Activated naive CD4-positive, alpha-beta T cell treated with Interleukin-2 at 50 U/mL for 16 hours (primary cell): ENCODE measurements around the gene TEX29.

ENCODE experiments used
- DNase-seq: peaks from one replicate; pipeline ENCODE4 v3.0.0-alpha.2; 2020

The TEX29 gene

DNA sequence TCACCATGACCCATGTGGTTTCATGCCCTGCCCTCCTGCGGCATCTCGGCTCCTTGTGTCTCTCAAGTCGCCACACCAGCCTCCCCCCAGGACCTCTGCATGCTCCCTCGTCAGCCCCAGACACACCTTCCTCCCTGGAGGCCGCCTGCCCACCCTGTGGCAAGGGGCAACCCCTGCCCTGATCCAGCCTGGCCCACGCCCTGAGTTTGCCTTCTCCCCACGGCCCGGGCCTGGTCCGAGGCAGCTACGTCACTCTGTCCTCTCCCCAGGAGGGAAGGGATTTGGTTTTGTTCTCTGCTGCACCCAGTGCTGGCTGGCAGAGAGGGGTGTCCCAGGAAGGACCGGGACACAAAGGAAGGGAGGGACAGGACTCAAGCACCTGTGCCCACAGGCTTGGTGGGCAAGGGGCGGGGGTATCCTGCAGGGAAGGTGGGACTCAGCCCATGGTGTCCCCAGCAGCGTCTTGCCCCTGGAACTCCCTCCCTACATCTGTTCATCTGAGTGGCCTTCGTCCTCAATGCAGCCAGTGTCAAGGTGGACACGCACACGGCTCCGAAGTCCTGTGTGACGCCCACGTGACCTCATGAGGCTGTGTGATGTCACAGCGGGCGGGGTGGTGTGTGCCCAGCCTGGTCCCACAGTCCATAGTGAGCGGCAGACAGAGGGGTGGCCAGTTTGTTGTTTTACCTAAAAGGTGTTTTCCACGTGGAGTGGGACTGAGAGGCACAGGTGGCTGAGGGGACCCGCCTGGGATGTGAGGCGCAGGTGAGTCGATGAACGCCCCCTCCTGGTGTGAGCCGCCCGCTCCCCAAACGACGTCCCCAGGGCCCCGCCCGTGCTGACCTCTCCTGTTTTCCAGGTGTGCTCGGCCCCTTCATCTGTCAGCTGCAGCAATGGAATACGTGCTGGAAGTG is at the start of gene TEX29:
Gene TEX29, plus strand, starts transcription at position 645 of the 914 bp plus-strand sequence. Its CDS starts 249 bp downstream, at position 894.
- DNase-seq = no peak

DNA sequence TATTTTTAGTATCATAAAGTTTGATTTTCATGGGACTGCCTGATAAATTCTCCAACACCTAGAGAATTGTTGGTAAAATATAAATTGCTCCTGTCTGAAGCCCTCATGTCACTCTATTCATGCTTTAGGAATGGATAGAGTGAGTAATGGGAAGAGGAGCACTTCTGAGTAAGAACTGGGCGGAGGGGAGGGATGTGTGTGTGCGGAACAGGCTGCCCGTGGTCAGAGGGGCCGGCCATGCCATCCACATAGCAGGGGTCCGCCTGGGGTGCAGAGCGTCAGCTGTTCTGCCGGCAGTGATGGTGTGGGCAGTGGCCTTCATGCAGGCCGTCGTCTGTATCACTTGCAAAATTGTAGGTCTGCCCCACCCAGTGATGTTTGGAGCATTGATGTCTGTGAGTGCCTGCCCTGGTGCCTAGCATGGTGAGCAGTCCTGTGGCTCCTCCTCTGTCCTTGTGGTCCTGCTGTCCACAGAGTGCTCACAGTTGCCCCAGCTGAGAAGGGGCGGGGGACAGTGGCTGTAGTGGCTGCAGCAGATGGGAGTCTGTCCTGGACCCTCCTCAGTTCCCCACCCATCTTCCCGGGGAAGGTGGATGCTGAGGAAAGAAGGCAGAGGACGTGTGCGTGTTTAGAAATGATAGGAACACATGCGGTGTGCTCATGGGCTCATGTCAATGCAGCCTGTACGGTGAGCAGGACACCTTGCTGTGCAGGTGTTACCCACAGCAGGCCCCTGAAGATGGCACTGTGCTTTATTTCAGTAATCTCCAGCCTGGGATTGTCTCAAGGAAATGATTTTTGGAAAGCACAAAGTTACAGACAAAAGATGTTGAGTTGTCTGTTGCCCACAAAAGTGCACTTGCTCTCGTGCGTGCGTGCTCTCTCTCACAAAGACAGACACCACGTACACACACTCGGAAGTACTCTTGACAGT is 49.4 kb upstream of the TEX29 start:
- DNase-seq = no peak

DNA sequence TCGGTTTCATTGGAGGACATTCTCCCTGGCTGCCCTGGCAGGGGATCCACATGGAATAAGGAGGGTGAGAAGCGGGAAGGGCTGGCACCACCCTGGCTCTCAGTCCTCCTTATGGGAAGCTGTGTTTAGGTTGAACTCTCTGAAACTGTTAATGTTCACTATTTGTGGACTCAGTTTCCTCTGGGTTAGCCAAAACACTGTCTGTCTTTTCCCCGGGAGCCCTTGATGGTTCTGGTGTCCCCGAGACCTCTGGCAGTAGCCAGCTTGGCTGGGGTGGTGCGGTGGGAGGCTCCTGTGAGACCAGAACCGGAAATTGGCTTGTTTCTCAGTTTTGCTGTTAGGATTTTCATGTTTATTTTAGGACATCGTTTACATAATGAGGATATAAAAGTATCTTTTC is 48.3 kb upstream of the TEX29 start:
- no peak for DNase-seq

DNA sequence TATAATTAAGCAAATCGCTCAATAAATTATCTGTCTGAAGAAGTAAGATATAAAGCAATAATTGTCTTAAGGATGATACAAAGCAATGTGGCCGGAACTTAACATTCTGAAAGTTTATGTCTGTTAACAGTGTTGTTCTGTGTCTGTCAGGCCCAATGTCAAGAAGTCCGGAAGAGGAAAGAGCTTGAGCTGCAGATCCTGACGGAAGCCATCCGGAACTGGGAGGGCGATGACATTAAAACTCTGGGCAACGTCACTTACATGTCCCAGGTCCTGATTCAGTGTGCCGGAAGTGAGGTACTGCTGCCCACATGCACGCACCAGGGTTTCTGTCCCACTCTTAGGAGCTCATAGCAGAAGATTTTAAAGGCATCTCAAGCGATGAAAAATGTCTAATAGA is 45.1 kb upstream of the TEX29 start:
- DNase-seq = no peak

DNA sequence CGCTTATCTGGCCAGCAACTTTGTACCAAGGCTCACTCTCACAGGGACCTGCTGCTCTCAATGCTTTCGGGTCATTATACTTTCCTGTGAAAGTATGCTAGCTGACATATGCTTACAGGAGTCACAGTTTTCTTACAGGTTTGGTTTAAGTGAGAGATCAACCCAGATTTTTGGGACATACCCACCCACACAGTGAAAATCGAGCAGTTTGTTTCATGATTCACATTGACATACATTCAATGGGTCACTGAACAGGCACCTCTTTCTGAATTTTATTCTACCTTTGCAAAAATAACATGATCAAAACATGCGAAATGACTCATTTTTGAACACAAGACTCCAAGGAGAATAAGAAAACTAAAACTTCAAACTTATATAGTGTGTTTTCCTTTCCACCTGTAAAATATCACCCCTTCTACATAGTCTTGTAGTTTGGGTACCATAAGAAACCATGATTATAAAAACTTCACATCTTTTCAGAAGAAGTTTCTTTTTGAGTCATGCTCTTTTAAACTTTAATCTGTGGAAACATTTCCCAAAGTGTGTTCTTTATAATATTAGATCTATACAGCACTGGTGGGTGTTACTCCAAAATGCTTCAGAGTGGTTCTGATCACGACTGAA is 44.3 kb upstream of the TEX29 start:
- no peak for DNase-seq

DNA sequence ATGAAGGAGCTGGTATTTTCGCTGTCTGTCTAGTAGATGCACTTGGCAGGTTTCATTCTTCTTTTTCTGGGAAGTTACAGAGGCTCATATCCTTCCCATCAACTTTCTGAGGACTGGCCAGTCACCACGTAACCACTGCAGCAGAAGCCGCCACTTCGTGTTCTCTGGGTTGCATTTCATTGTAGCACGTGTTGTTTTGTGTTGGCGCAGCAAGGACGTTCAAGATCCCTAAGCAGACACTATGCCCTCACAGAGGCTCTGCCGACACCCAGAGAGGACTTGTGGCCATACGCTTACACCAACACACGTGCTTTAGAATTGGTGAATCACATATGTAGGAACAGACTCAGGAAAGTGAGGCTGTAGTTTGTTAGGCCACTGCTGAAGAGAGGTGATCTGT is 42.2 kb upstream of the TEX29 start:
- no peak for DNase-seq

DNA sequence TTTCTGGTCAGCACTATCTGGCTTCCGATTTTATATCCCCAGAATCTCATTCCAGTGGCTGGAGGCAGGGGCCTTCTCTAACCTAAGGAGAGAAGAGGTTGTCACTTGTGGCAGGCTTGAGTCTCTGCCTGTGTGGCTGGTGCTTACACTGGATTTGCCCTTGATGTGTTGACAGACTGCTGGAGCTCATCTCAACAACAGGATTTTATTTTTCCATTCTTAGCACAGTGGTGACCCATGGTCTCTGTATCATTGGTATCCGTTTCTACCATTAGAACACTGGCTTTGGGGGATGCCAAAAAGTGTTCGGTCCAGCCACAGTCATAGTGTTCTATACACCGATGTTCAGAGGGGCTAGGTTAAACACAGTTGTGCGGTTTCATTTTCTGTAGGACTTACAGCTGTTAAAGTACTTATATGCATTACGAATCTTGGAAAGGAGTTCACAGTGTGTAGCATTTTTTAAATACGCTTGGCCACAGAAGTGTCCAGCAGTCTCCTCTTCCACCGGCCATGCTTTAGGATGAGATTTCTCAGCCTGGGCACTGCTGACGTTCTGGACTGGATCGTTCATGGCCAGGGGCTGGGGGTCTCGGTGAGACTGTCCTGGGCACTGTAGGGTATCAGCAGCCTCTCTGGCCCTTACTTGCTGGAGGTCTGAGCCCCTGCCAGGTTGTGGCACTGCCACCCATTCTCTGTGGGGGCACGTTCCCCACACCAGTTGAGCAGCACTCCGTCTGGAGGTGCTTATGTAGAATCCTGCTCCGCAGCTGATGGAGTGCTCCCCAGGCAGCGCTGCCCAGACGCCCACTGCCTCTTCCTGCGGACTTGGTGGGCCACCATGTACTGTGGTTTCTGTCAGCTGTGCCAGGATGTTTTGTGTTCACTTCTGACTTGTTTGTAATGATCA is 41.4 kb upstream of the TEX29 start:
- no peak for DNase-seq

DNA sequence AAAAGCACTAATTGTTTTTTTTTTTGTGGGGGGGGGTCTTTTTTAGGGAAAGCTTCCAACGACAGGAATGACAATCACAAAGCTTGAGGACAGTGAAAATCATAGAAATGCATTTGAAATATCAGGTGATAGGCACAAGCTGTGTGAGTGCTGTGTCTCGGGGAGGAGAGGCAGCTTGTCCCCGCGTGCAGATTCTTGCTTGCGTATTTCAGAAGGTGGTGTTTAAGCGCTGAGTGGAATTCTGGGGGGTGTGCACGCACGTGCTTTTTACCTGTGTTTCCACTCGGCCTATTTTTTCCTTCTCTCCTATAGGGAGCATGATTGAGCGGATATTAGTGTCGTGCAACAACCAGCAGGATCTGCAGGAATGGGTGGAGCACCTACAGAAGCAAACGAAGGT is 40.2 kb upstream of the TEX29 start:
- DNase-seq = no peak

DNA sequence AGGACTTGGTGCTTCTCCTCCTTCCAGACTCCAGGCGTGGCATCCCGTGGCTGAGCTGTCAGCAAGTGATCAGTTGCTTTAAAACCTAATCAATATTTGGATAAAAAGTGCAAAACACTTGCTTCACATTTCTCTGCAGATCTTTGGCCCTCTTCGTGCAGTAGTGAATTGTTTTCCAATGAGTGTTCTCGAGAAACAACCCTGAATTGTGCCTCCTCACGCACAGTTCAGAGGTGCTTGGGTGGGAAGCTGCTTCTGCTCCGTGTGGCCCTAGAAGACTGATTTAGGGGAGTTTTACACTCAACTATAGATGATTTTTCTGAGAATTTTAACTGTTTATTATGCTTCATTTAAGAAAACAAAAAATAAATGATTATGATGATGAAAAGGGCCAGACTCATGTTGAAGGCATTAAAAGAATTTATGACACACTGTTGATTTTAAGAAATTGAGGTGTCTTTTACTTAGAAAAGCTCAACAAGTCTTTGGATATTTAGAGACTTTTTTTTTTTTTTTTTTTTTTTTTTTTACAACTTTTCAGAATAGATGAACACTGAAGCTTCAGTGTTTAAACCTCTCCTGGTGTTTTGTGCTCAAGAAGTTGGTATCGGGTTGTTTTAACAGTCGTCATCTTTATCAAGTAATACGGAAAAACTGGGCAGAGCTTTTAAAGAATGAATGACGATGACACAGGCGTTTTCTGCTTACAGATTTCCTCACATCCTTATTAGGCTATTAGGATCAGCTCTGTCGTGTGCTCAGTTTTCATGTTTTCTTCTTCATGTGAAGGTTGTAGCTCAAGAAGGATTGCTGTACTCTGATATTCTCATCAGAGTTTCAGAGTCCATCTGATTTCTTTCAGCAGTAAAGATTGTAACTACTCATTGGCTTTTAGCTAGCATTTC is 39.5 kb upstream of the TEX29 start:
- no peak for DNase-seq

DNA sequence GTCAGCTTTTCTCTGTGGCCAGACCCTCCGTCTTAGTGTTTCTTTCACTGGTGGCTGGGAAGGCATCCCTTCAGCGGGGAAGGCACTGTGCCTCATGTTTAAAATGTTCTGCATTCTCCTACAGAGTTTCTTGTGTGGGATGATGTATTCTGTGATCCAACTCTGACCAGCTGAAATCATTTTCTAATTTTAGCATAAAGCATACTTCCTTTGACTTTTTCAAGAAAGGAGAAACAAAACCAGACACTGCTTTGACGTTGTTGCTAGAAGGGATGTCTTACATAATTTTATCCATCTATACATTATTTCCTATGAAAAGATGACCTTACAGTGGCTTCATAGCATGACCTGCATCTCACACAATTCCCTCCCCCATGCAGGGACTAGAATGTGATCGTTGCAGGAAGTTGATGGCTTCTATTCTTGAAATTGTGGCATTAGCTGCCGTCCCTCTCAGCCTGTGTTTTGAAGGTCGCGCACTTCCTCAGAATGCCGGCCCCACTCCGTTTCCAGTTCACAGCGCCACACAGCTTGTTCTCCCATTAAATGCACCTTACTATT is 38.6 kb upstream of the TEX29 start:
- DNase-seq = no peak

DNA sequence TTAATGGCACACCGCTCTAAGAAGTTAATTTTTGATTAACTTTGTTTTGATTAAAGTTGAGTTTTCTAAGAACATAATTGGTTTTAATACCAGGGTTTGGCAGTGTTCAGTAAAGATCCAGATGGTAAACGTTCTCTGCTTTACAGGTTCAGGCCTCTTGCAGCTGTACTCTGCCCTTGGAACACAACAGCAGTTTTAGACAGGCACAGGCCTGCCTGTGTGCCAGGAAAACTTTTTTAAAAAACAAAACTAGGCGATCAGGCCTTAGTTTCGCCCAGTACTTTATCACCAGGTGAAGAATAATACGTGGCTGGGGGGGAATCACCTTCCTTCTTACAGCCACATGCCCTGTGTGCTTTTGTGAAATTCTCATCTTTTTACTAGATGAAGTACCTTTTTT is 38.0 kb upstream of the TEX29 start:
- no peak for DNase-seq

DNA sequence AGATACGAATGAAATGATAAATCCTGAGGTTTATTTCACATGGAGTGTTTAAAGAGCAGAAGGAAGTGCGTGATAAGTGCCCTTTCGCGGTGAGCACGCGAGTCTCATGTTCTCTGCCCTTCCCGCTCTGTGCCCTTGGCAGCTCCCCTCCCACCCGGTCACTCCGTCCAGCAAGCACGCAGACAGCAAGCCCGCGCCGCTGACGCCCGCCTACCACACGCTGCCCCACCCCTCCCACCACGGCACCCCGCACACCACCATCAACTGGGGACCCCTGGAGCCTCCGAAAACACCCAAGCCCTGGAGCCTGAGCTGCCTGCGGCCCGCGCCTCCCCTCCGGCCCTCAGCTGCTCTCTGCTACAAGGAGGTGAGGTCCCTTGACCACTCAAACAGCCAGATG is 37.4 kb upstream of the TEX29 start:
- no peak for DNase-seq

DNA sequence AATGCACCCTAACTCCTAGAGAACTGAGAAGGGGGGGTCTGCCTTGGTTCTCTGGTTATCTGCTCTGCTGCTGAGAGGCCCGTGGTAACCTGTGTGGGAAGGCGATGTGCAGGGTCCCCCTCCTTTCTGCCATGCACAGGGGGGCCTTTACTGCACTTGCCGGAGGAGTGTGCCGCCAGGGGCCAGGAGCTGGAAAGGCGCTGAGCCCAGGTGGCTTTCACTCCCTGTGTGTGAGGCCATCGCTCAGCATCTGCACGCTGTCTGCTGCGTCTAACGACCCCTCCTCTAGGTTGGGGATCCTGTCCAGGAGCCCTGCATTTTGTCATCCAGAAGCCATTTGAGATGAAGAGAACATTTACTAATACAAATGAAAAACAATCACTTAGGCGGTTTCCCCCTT is 37.0 kb upstream of the TEX29 start:
- no peak for DNase-seq

DNA sequence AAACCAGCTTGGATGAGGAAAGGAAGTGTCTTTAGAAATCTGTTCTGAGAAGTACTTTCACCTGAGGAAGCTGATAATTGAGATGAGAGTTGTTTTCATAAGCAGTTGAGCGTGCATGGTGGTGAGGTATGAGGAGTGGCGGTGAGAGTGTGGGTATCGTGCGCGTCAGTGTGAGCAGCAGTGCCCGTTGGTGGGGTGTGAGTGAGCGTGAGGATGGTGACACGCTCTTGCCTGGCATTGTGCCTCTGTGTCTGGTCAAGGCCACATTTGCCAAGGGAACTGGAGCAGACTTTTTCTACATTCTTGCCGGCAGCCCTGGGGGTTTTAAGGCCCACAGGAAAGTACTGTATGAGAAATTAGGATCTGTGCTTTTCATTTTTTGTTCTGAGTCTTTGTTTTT is 36.5 kb upstream of the TEX29 start:
- no peak for DNase-seq

DNA sequence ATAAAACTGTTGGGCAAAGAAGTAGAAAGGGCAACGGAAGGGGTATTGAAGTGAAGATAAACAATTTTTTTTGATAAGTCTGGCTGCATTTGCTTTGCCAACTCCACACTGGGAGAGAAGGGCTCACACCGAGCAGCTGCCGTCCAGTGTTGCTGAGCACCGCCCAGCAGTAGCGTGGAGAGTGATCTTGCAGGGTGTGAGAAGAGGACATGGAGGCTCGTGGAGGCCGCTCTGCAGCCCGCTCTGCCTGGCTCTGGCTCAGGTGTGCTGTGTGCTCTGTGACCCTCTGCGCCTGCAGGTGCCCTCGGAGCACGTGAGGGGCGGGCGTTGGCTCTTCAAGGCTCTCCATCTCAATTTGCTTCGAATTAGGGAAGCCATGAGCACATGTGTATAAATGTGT is 35.9 kb upstream of the TEX29 start:
- DNase-seq = no peak

DNA sequence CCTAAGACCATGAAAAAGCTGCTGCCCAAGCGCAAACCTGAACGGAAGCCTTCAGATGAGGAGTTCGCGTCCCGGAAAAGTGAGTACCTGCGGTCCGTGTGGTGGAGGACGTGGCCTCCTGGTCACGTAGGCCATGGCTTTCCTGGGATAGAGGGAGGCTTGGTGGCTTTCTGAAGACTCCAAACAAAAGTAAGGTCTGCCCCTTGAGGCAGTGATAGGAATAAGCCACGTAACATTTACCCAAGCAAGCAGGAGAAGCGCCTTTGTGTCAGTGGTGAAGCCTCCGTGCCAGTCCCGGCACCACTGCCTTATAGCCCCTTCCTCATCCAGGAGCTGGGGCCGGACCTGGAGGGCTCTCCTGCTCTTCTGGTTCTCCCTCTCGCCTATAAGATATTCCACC is 34.3 kb upstream of the TEX29 start:
- no peak for DNase-seq

DNA sequence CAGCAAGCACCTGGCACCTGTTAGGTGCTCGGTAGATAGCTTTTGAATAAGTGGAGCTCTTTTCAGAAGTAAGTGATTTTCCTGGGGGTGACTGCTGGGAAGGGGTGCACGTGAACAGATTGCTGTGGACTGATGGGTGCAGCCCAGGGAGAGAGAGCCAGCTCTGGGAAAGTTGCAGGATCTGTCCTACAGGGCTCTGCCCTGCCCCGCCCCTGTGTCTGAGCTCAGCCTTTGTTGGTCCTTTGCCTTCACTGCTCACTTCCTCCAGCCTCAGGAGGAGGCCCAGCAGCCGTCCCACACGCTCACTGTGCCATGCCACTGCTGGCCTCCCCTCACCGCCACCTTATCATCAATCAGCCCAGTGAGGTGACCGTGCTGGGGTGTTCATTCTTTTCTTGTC is 33.7 kb upstream of the TEX29 start:
- DNase-seq = no peak

DNA sequence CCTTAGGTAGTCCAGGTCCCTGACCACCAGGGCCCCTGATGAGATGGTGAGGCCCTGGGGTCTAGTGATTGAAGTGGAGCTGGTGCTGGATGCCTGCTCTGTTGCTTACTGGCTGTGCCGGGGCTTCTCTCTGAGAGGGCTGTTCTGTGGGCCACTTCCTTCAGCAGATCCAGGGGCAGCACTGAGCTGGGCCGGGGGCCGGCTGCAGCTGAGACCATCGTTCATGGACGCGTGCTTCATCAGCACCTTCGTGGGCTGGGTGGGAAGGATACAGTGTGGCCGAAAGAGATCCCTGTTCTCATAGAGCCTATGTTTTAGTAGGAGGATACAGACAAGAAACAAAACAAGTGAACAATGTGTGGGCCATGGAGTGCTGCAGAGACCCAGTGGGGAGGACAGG is 33.2 kb upstream of the TEX29 start:
- DNase-seq = no peak

DNA sequence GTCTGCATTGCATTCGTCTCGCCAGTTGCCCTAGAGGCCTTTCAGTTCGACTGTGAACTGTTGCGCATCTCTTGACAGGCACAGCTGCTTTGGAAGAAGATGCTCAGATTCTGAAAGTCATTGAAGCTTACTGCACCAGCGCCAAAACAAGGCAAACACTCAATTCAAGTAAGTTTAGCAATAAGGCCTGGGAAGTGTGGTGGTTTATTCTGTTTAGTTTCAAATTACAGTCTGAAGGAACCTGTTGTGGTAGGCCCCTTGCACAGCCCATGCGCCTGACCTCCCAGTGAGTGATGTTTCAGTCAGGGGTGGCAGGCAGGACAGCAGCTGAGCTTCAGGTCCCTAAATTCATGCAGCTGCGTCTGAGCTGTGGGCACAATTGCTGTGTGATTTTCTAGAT is 32.2 kb upstream of the TEX29 start:
- DNase-seq = no peak

DNA sequence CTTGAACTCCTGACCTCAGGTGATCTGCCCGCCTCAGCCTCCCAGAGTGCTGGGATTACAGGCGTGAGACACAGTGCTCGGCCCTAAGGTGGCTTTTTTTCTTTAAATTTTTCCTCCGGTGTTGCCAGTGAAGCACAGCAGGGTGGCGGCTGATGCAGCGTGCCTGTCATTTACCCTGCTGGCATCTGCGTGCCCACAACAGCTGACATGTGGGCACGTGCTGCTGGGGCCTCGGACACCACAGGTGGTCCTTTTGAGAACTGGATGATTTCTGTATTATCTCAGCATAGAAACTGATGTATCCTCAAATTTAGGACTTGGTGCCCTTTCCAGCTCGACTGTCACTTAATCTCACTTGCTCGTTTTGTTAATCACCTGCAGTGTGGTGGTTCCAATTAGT is 31.2 kb upstream of the TEX29 start:
- no peak for DNase-seq

DNA sequence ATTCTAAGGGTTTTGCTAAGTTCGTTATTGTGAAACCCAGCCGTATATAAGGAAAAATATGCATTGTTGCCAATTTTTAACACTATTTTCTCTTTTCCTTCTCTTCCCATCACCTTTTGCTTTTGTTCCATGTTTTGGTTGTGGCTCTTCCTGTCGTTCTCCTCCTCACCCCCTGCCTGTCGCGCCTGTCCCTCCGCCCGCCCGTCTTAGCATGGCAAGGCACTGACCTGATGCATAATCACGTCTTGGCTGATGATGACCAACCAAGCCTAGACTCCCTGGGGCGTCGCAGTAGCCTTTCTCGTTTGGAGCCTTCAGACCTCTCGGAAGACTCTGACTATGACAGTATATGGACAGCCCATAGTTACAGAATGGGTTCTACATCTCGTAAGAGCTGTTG is 28.5 kb upstream of the TEX29 start:
- no peak for DNase-seq
